Skeletal muscle tissue (tissue), 5 donors: ENCODE data around the gene HOXC13. TPM values are rescaled to one million over a fixed set of nuclear protein-coding genes. Genes with fewer than 3 reads are reported as not detected.

Source experiments
- H3K27ac ChIP-seq: one replicate; pipeline ENCODE4 v1.7.0; 2013; ENCODE audit warnings: mild to moderate bottlenecking, low read depth, low read length, inconsistent platforms
- H3K27me3 ChIP-seq, 3 donors: one replicate each; pipeline ENCODE4 v1.7.0; 2013; ENCODE audit warnings: low read length in 3 of 3; ENCODE audit not compliant: control insufficient read depth in 3 of 3, insufficient read depth in 3 of 3
- H3K36me3 ChIP-seq, 3 donors: one replicate each; pipeline ENCODE4 v1.7.0; 2013; ENCODE audit warnings: low read length in 3 of 3; ENCODE audit not compliant: control insufficient read depth in 3 of 3, insufficient read depth in 3 of 3
- H3K4me1 ChIP-seq, 3 donors: one replicate each; pipeline ENCODE4 v1.7.0; 2013; ENCODE audit warnings: low read length in 3 of 3, mild to moderate bottlenecking in 3 of 3; ENCODE audit not compliant: control insufficient read depth in 3 of 3, insufficient read depth in 3 of 3
- H3K4me3 ChIP-seq, 3 donors: one replicate each; pipeline ENCODE4 v1.7.0; 2013; ENCODE audit warnings: low read length in 3 of 3
- H3K9ac ChIP-seq, 3 donors: one replicate each; pipeline ENCODE4 v1.7.0; 2013; ENCODE audit warnings: low read length in 3 of 3, mild to moderate bottlenecking in 3 of 3, moderate library complexity in 2 of 3, low read depth in 1 of 3
- H3K9me3 ChIP-seq, 3 donors: one replicate each; pipeline ENCODE4 v1.7.0; 2013; ENCODE audit warnings: low read length in 3 of 3; ENCODE audit not compliant: control insufficient read depth in 3 of 3
- small RNA-seq: library from RNA; depleted of rRNA; stranded (forward); fragments of <200 nt; gene quantifications from one replicate; pipeline ENCODE3, GENCODE V24; 2014
- total RNA-seq: library from RNA; depleted of rRNA; stranded (reverse); fragments of >200 nt; gene quantifications from one replicate; pipeline ENCODE4 v1.2.3, GENCODE V29; 2014
- donor health status: Osteomylitis.

The HOXC13 gene
- total RNA-seq, 1 donor from 2014 or later = not detected

DNA sequence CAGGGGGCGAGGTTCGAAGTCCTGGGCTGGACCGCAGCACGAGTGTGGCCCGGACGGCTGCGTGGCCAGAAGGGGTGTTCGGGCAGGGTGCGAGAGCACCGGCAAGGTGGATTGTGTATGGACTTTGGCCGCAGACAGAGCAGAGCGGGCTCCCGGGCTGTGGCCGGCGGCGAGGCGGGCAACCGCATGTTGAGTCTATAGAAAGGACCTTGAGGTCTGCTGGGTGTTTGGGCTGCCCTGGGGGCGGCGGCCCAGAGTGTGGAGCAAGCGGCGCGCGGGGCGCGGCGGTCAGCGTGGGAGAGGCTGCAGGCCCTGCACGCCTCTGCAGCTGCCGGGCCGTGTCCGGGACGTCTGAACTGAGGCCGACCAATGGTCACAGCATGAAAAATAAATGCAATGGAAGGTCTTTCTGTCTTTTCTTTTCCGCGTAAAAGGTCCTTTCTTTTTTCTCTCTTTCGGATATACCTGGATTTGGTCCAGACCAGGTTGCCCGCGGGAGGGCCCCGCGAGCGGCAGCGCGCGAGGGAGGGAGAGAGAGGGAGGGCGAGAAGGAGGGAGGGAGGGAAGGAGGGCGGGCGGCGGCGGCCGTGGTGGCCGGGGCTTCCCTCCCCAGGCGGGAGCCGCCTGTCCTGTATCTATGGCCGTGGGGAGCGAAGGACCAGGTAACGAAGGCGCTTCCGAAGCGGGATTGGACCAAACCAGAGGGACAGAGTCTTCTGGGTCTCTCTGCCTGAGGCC, 55.8 kb downstream of the HOXC13 start:
- peak overlapping the region; percentile 88 to 93 (median 89) for H3K4me3 ChIP-seq
- H3K4me1 ChIP-seq = peaks cover 67 to 82% (median 73%) of the 10 kb centered on the region in 3 donors
- peaks cover 0 to 9% (median 3%) of the 10 kb centered on the region in 3 donors for H3K27me3 ChIP-seq
- peak overlapping the region; percentile 96 to 99 (median 99) for H3K9ac ChIP-seq
- peak overlapping the region; percentile 100 for H3K27ac ChIP-seq
- H3K36me3 ChIP-seq = no peaks in the 10 kb centered on the region
- no peaks in the 10 kb centered on the region for H3K9me3 ChIP-seq

DNA sequence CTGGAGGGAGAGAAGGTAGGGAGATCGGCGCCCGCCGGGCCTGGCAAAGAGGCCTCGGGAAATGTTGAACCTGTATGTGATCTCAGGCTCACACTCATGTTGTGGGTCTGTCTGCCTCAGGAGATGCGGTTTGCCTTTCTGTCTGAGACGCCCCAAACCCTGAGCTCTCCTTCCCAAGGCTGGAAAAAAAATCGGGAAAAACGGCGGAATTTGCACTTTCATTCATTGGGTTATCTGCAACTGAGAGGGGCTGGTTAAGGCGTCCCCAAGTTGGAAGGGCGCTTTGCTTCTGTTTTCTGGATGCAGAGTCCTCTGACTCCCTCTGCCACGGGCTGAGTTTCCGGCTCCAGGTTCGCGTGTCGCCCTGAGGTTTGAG, 56.4 kb downstream of the HOXC13 start:
- Histone ChIP-seq H3K9ac (peak overlapping the region; percentile 96 to 99 (median 99)), H3K36me3 (no peaks in the 10 kb centered on the region), H3K27me3 (peaks cover 0 to 9% (median 3%) of the 10 kb centered on the region in 3 donors), H3K27ac (peak overlapping the region; percentile 100), H3K9me3 (no peaks in the 10 kb centered on the region), H3K4me3 (peak overlapping the region; percentile 88 to 93 (median 89)), H3K4me1 (peaks cover 63 to 78% (median 68%) of the 10 kb centered on the region in 3 donors)

DNA sequence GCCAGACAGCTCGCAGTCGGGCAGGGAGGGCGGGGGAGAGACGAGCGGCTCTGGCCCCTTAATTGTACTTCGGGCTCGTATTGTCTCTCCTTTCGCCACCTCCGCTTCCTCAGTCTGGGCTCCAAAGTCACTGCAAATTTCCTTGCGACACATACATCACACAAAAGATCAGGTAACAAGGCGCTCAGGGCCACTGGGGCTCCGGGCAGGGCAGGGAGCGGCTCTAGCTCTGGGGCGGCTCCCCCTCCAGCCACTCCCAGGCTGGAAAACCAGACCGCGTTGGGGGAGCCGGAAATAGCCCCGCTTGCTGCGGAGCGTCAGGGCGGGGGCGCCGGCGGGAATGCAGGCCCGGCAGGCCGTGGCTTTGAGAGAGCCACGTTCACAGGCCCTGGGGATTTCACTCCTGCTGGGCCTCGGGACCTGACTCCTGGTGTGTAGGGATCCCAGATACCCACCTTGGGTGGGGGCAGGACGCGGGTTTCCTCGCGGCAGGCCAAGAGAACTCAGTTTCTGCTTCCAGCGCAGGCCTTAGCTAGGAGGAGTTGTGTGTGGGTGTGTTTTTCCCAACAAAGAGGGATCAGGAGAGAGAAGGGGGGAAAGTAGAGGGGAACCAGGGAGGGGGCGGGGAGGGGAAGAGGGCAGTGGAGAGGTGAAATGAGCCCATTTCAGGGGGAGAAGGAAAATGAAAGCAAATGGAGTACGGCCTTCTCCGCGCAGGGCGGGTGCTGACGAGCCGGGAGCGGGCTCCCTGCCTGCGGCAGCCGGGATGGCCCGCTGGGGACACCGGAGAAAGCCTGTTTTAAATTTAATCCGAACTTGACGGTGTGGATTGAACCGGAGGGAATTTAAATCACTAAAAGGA, 57.0 kb downstream of the HOXC13 start:
- peak overlapping the region; percentile 88 to 93 (median 89) for H3K4me3 ChIP-seq
- H3K27ac ChIP-seq = peak overlapping the region; percentile 100
- no peaks in the 10 kb centered on the region for H3K36me3 ChIP-seq
- no peaks in the 10 kb centered on the region for H3K9me3 ChIP-seq
- H3K27me3 ChIP-seq = peaks cover 0 to 9% (median 3%) of the 10 kb centered on the region in 3 donors
- peaks cover 57 to 78% (median 62%) of the 10 kb centered on the region in 3 donors for H3K4me1 ChIP-seq
- H3K9ac ChIP-seq = peak overlapping the region; percentile 96 to 99 (median 99)

Small RNAs within 50 kb of the gene (small RNA-seq; reads per million reads assigned to genes)
- gene AC012531.3 (not detected), gene AC012531.4 (not detected), gene MIR196A2 (107 reads per million, percentile 96 among the genes with 10 or more reads in this experiment), gene RF01905 (not detected), gene RF01906 (not detected)

Other genes with a start within 250 kb of the HOXC13 start
- 49.1 TPM for gene CALCOCO1, start 211.4 kb upstream of the HOXC13 start, total RNA-seq
- not detected for gene CISTR, start 186.9 kb upstream of the HOXC13 start, total RNA-seq
- gene HOXC12, start 16.1 kb downstream of the HOXC13 start, total RNA-seq = not detected
- gene HOXC11, start 34.3 kb downstream of the HOXC13 start, total RNA-seq = 0.52 TPM
- gene HOTAIR, start 36.1 kb downstream of the HOXC13 start, total RNA-seq = 2.1 TPM
- gene HOXC10, start 46.3 kb downstream of the HOXC13 start, total RNA-seq = 3.7 TPM
- 4.2 TPM for gene HOXC9, start 61.3 kb downstream of the HOXC13 start, total RNA-seq
- gene HOXC8, start 70.2 kb downstream of the HOXC13 start, total RNA-seq = 0.52 TPM
- 2.6 TPM for gene HOXC6, start 89.6 kb downstream of the HOXC13 start, total RNA-seq
- gene HOXC5, start 94.2 kb downstream of the HOXC13 start, total RNA-seq = 0.52 TPM
- gene HOXC4, start 115.0 kb downstream of the HOXC13 start, total RNA-seq = 1.0 TPM